Measurements from ENCODE around the gene ATP1A3. TPM values are rescaled to one million over a fixed set of nuclear protein-coding genes. Genes with fewer than 3 reads are reported as not detected.

Gene ATP1A3
- total and polyA plus RNA-seq, 2 of the 13 experiments (the other 11 are each of a cell fraction or from before 2014, with no cell fraction given), result 0.01 to 0.04 TPM

- ChIA-PET POLR2A (no interaction called here), CTCF (ENCODE audit: low intra/inter-chr PET ratio, low total read pairs) (no interaction called here)
- in situ Hi-C loops (cut with HindIII; ENCODE audit: extremely low pct_ligation_motif_present, low pct_unique_long_range_greater_than_20kb), result no loop called here
- FAIRE-seq (no peak), ATAC-seq (no peak), DNase-seq (ENCODE audit: low spot score) (no peak)
- Histone ChIP-seq H3K9ac (ENCODE audit: insufficient read depth, low read depth, low read length) (no peak overlapping the region), H3K36me3 (replicated peaks in 1 of 2; ENCODE audit: control insufficient read depth in 1 of 2, insufficient read depth in 2 of 2, low read length in 2 of 2) (no peaks in the 10 kb centered on the region), H3K4me3 (replicated peaks in 1 of 3; ENCODE audit: insufficient read depth in 1 of 3, low read depth in 2 of 3, low read length in 3 of 3) (no peak overlapping the region), H3K9me3 (ENCODE audit: low read length) (no peaks in the 10 kb centered on the region), H4K20me1 (ENCODE audit: insufficient read depth, low read length) (no peaks in the 10 kb centered on the region), H3K4me1 (ENCODE audit: insufficient read depth, low read length) (no peaks in the 10 kb centered on the region), H3K27ac (ENCODE audit: extremely low read length, insufficient read depth, low read length) (no peak overlapping the region), H3K4me2 (ENCODE audit: low read depth, low read length) (no peak overlapping the region), H3K79me2 (ENCODE audit: insufficient read depth, low read length) (no peaks in the 10 kb centered on the region), H3K27me3 (ENCODE audit: control insufficient read depth in 1 of 2, insufficient read depth in 2 of 2, low read length in 2 of 2) (peaks cover 6 to 35% of the 10 kb centered on the region in 2 experiments; a peak in 4 of 5 replicates), H2AFZ (ENCODE audit: low read length) (no peak overlapping the region)
- intact Hi-C loops (cut with micrococcal nuclease; ENCODE audit: unreplicated experiment), result no loop called here
- no peak for TF ChIP-seq NCOA2 (CRISPR knock-in tag; IDR thresholded peaks at IDR 0.05)
- TF ChIP-seq NFIB (CRISPR knock-in tag; IDR thresholded peaks at IDR 0.05; ENCODE audit: borderline replicate concordance), result no peak
- no peak for TF ChIP-seq ZNF430 (CRISPR knock-in tag; IDR thresholded peaks at IDR 0.05)
- TF ChIP-seq ZNF367 (CRISPR knock-in tag; IDR thresholded peaks at IDR 0.05; ENCODE audit: borderline replicate concordance), result no peak
- TF ChIP-seq ZNF20 (CRISPR knock-in tag; IDR thresholded peaks at IDR 0.05), result no peak
- no peak for TF ChIP-seq ZBED4 (CRISPR knock-in tag; IDR thresholded peaks at IDR 0.05; ENCODE audit: borderline replicate concordance)
- TF ChIP-seq ZNF326 (CRISPR knock-in tag; IDR thresholded peaks at IDR 0.05; ENCODE audit: borderline replicate concordance), result no peak
- no peak for TF ChIP-seq ZNF460 (CRISPR knock-in tag; IDR thresholded peaks at IDR 0.05; ENCODE audit: borderline replicate concordance)
- 10% methylated on average over 1 of the region's 10 CpGs for WGBS (ENCODE audit: low lambda C conversion rate)
- BruUV-seq (replicated peaks), result no TSS peak
Observed at GRCh38 chr19:41987141-41987860, 6.7 kb downstream of the ATP1A3 start.

Data from HepG2 (cell line).